22Rv1 (cell line): ENCODE results near the gene CD7.

Source experiments
- CTCF ChIP-seq: fragments of 450-650 bp; IDR thresholded peaks from 2 replicates; pipeline ENCODE4 v1.5.1; 2017; ENCODE audit warnings: mild to moderate bottlenecking
- ZFX ChIP-seq: fragments of 450-650 bp; IDR thresholded peaks from 2 replicates; pipeline ENCODE4 v1.6.1; 2017; ENCODE audit warnings: antibody characterized with exemption, borderline replicate concordance

GRCh38 chr17:82322526-82323453 is 5.4 kb upstream of the CD7 start:
- TF ChIP-seq CTCF (no peak), ZFX (no peak)
